Hepatocyte (in vitro differentiated cells): Measurements from ENCODE around the gene NSUN2. TPM values are rescaled to one million over a fixed set of nuclear protein-coding genes. Genes with fewer than 3 reads are reported as not detected.

ENCODE experiments used
- polyA plus RNA-seq: library from polyadenylated mRNA; unstranded; fragments of >200 nt; fragmentation: Nextera tagmentation; extraction: Ambion mirVana; gene quantifications from 2 replicates; pipeline ENCODE4 v1.2.1, GENCODE V29; 2016
- total RNA-seq: library from RNA; depleted of rRNA; stranded (reverse); fragments of >200 nt; gene quantifications from 2 replicates; pipeline ENCODE4 v1.2.3, GENCODE V29; 2014

The NSUN2 gene
- total and polyA plus RNA-seq, 2 experiments from 2014 or later, result 34.8 to 43.0 TPM

Other genes with a start within 250 kb of the NSUN2 start
- gene UBE2QL1, start 184.2 kb downstream of the NSUN2 start, total RNA-seq, result 0.17 and 0.36 TPM in 2 replicates
- 0.33 TPM in 1 of 2 replicates, not detected in the other for gene UBE2QL1, start 184.2 kb downstream of the NSUN2 start, polyA plus RNA-seq
- gene SRD5A1, start 396 bp upstream of the NSUN2 start, total RNA-seq, result 12.1 and 19.9 TPM in 2 replicates
- 6.7 and 8.6 TPM in 2 replicates for gene SRD5A1, start 396 bp upstream of the NSUN2 start, polyA plus RNA-seq
- gene TENT4A, start 80.4 kb upstream of the NSUN2 start, total RNA-seq, result 8.7 and 14.1 TPM in 2 replicates
- 6.8 and 7.3 TPM in 2 replicates for gene TENT4A, start 80.4 kb upstream of the NSUN2 start, polyA plus RNA-seq